HepG2 (cell line): Measurements from ENCODE around the gene PDZK1. TPM values are rescaled to one million over a fixed set of nuclear protein-coding genes. Genes with fewer than 3 reads are reported as not detected.
A peak's percentile ranks its signal among the peaks of the same experiment; 100 is the strongest.

Experiments used
- CENPX ChIP-seq: sonication (generic); formaldehyde crosslinking; IDR thresholded peaks from 2 replicates; pipeline ENCODE4 v1.9.0; 2021; ENCODE audit warnings: mild to moderate bottlenecking, missing genetic modification reagents, moderate library complexity
- GATAD2A ChIP-seq: IDR thresholded peaks from 2 replicates; pipeline ENCODE4 v1.6.1; 2016
- HDAC1 ChIP-seq: sonication (generic); formaldehyde crosslinking; IDR thresholded peaks from 2 replicates; pipeline ENCODE4 v1.5.1; 2020; ENCODE audit warnings: mild to moderate bottlenecking, missing genetic modification reagents
- IKZF4 ChIP-seq: sonication (generic); formaldehyde crosslinking; IDR thresholded peaks from 2 replicates; pipeline ENCODE4 v1.5.1; 2020; ENCODE audit warnings: borderline replicate concordance, mild to moderate bottlenecking, low read depth, missing genetic modification reagents; ENCODE audit errors: not compliant biosample characterization
- SRSF4 ChIP-seq: fragments of 200-400 bp; formaldehyde crosslinking; IDR thresholded peaks from one replicate; pipeline ENCODE4 v1.6.1; 2018; ENCODE audit warnings: mild to moderate bottlenecking, low read depth, low read length, moderate library complexity; ENCODE audit not compliant: poor library complexity, severe bottlenecking
- TGIF2 ChIP-seq: IDR thresholded peaks from 2 replicates; pipeline ENCODE4 v1.6.1; 2016; ENCODE audit warnings: control low read depth, missing compliant biosample characterization
- ZBTB7A ChIP-seq: sonication (generic); formaldehyde crosslinking; IDR thresholded peaks from 2 replicates; pipeline ENCODE4 v1.8.0; 2022; ENCODE audit warnings: mild to moderate bottlenecking, missing genetic modification reagents
- ZNF121 ChIP-seq: sonication (generic); formaldehyde crosslinking; IDR thresholded peaks from 2 replicates; pipeline ENCODE4 v1.5.0; 2020; ENCODE audit warnings: mild to moderate bottlenecking, missing genetic modification reagents
- ZNF607 ChIP-seq: sonication (generic); formaldehyde crosslinking; IDR thresholded peaks from 2 replicates; pipeline ENCODE4 v1.5.1; 2020; ENCODE audit warnings: missing genetic modification reagents, mild to moderate bottlenecking, borderline replicate concordance
- polyA plus RNA-seq, 8 experiments: library from polyadenylated mRNA; depleted of rRNA in 3 of 8; stranded (reverse) in 7 of 8; unstranded in 1 of 8; fragments of >200 nt; fragmentation: Illumina TruSeq in 4 of 8; extraction: Trizol in 4 of 8; gene quantifications; 2 replicates each; pipeline versions ENCODE4 v1.2.1 to v1.2.3, GENCODE V29; 2011 to 2016; ENCODE audit warnings: low read depth in 4 of 8, missing spikeins in 1 of 8, mixed read lengths in 1 of 8; ENCODE audit not compliant: insufficient read depth in 1 of 8
- total RNA-seq, 5 experiments: library from RNA; depleted of rRNA; stranded (reverse); fragments of >200 nt; fragmentation: Illumina TruSeq; extraction: Trizol; gene quantifications; 2 replicates each; pipeline ENCODE4 v1.2.3, GENCODE V29; 2016; ENCODE audit warnings: low read depth in 1 of 5
- TF ChIP-seq, protein P1 (sequence below), 2 experiments: sonication (generic) in 1 of 2; formaldehyde crosslinking in 1 of 2; IDR thresholded peaks; 2 replicates each; pipeline versions ENCODE4 v1.6.1 to v1.9.0; 2014 to 2022; ENCODE audit warnings: antibody characterized with exemption in 1 of 2, borderline replicate concordance in 1 of 2, inconsistent platforms in 1 of 2, low read depth in 1 of 2, missing genetic modification reagents in 1 of 2
- TF ChIP-seq, protein P2 (sequence below): sonication (generic); formaldehyde crosslinking; IDR thresholded peaks from 2 replicates; pipeline ENCODE4 v1.4.0; 2020; ENCODE audit warnings: low read depth, mild to moderate bottlenecking, missing genetic modification reagents
- TF ChIP-seq, protein P3 (sequence below): sonication (generic); formaldehyde crosslinking; conservative IDR thresholded peaks from 2 replicates; pipeline ENCODE4 v1.4.0; 2020; ENCODE audit warnings: mild to moderate bottlenecking, missing genetic modification reagents, moderate library complexity

PDZK1 gene
- total and polyA plus RNA-seq, 2 of the 13 experiments (the other 11 are each of a cell fraction or from before 2014, with no cell fraction given) = 16.2 to 46.4 TPM

DNA sequence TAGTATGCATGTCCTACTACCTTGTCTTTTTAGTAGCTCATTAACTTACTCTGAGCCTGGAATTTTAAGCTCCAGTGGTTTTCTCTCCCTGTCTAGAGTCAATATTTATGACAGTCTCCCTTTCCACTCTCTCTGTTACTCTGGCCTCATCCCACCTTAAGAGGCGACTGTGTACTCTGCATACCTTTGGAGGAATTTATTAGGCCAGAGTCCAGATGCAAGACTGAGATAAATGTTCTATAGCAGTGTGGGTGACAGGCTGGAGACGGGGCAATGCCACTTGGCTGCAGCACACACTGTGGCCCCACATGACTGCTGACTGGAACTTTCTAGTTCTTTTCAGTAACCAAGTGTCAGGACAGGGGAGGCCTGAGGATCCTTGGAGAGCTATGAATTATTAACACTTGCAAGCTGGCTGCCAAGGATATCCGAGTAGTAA, 4.1 kb upstream of the PDZK1 start (continued):
- TF ChIP-seq TGIF2 (CRISPR knock-in tag) = 0 out of 2 replicates have a peak, but pooled peaks have one; percentile 56
- TF ChIP-seq, protein P1, sequence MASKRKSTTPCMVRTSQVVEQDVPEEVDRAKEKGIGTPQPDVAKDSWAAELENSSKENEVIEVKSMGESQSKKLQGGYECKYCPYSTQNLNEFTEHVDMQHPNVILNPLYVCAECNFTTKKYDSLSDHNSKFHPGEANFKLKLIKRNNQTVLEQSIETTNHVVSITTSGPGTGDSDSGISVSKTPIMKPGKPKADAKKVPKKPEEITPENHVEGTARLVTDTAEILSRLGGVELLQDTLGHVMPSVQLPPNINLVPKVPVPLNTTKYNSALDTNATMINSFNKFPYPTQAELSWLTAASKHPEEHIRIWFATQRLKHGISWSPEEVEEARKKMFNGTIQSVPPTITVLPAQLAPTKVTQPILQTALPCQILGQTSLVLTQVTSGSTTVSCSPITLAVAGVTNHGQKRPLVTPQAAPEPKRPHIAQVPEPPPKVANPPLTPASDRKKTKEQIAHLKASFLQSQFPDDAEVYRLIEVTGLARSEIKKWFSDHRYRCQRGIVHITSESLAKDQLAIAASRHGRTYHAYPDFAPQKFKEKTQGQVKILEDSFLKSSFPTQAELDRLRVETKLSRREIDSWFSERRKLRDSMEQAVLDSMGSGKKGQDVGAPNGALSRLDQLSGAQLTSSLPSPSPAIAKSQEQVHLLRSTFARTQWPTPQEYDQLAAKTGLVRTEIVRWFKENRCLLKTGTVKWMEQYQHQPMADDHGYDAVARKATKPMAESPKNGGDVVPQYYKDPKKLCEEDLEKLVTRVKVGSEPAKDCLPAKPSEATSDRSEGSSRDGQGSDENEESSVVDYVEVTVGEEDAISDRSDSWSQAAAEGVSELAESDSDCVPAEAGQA (IDR thresholded peaks at IDR 0.05; ENCODE audit: low read depth) = no peak
- TF ChIP-seq, protein P1 (CRISPR knock-in tag; IDR thresholded peaks at IDR 0.05; ENCODE audit: borderline replicate concordance) = no peak
- peak; percentile 89 for TF ChIP-seq GATAD2A (CRISPR knock-in tag)
- TF ChIP-seq, protein P2, sequence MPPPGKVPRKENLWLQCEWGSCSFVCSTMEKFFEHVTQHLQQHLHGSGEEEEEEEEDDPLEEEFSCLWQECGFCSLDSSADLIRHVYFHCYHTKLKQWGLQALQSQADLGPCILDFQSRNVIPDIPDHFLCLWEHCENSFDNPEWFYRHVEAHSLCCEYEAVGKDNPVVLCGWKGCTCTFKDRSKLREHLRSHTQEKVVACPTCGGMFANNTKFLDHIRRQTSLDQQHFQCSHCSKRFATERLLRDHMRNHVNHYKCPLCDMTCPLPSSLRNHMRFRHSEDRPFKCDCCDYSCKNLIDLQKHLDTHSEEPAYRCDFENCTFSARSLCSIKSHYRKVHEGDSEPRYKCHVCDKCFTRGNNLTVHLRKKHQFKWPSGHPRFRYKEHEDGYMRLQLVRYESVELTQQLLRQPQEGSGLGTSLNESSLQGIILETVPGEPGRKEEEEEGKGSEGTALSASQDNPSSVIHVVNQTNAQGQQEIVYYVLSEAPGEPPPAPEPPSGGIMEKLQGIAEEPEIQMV (CRISPR knock-in tag) = no peak
- TF ChIP-seq IKZF4 (CRISPR knock-in tag) = no peak
- TF ChIP-seq, protein P3, sequence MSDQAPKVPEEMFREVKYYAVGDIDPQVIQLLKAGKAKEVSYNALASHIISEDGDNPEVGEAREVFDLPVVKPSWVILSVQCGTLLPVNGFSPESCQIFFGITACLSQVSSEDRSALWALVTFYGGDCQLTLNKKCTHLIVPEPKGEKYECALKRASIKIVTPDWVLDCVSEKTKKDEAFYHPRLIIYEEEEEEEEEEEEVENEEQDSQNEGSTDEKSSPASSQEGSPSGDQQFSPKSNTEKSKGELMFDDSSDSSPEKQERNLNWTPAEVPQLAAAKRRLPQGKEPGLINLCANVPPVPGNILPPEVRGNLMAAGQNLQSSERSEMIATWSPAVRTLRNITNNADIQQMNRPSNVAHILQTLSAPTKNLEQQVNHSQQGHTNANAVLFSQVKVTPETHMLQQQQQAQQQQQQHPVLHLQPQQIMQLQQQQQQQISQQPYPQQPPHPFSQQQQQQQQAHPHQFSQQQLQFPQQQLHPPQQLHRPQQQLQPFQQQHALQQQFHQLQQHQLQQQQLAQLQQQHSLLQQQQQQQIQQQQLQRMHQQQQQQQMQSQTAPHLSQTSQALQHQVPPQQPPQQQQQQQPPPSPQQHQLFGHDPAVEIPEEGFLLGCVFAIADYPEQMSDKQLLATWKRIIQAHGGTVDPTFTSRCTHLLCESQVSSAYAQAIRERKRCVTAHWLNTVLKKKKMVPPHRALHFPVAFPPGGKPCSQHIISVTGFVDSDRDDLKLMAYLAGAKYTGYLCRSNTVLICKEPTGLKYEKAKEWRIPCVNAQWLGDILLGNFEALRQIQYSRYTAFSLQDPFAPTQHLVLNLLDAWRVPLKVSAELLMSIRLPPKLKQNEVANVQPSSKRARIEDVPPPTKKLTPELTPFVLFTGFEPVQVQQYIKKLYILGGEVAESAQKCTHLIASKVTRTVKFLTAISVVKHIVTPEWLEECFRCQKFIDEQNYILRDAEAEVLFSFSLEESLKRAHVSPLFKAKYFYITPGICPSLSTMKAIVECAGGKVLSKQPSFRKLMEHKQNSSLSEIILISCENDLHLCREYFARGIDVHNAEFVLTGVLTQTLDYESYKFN (CRISPR knock-in tag) = peak; percentile 88
- TF ChIP-seq SRSF4 = no peak
- peak; percentile 56 for TF ChIP-seq HDAC1 (CRISPR knock-in tag)
- peak; percentile 55; the same call in 1 of the 2 replicates for TF ChIP-seq ZNF121 (CRISPR knock-in tag)
- no peak for TF ChIP-seq CENPX (CRISPR knock-in tag)
- TF ChIP-seq ZBTB7A (CRISPR knock-in tag) = peak; percentile 53; the same call in 1 of the 2 replicates
- TF ChIP-seq ZNF607 (CRISPR knock-in tag) = no peak
